CD14-positive monocyte (primary cell): ENCODE measurements around the gene METTL17. TPM values are rescaled to one million over a fixed set of nuclear protein-coding genes. Genes with fewer than 3 reads are reported as not detected.
A peak's percentile ranks its signal among the peaks of the same experiment; 100 is the strongest.

Experiments
- DNase-seq, 3 donors: peaks; one replicate each; pipeline ENCODE4 v3.0.0-alpha.2; 2011 to 2022
- H2AFZ ChIP-seq: 2 replicates; pipeline ENCODE4 v1.6.0; 2012; ENCODE audit warnings: mild to moderate bottlenecking, low read depth, low read length, inconsistent platforms; ENCODE audit not compliant: insufficient read depth, poor library complexity, severe bottlenecking
- H3K27ac ChIP-seq, 2 donors: 1 replicate in 1 of 2; 2 replicates in 1 of 2; pipeline ENCODE4 v1.5.1; 2012 to 2013; ENCODE audit warnings: low read length in 2 of 2, control low read depth in 1 of 2, inconsistent platforms in 1 of 2, low read depth in 1 of 2, mild to moderate bottlenecking in 1 of 2
- H3K27me3 ChIP-seq, 2 donors: one replicate each; pipeline versions ENCODE4 v1.6.0 to v1.6.1; 2011 to 2013; ENCODE audit warnings: low read length in 2 of 2; ENCODE audit not compliant: control insufficient read depth in 2 of 2, insufficient read depth in 2 of 2
- H3K36me3 ChIP-seq, 2 donors: replicated peaks in 1 of 2; 1 replicate in 1 of 2; 2 replicates in 1 of 2; pipeline versions ENCODE4 v1.5.1 to v1.6.1; 2012 to 2013; ENCODE audit warnings: low read length in 2 of 2, control low read depth in 1 of 2, inconsistent platforms in 1 of 2, mild to moderate bottlenecking in 1 of 2; ENCODE audit not compliant: insufficient read depth in 2 of 2, control insufficient read depth in 1 of 2
- H3K4me1 ChIP-seq, 2 donors: 1 replicate in 1 of 2; 2 replicates in 1 of 2; pipeline versions ENCODE4 v1.5.1 to v1.6.1; 2012 to 2013; ENCODE audit warnings: low read length in 2 of 2, control low read depth in 1 of 2, inconsistent platforms in 1 of 2, mild to moderate bottlenecking in 1 of 2, moderate library complexity in 1 of 2; ENCODE audit not compliant: insufficient read depth in 2 of 2, control insufficient read depth in 1 of 2
- H3K4me2 ChIP-seq: replicated peaks from 2 replicates; pipeline ENCODE3; 2012; ENCODE audit warnings: low read length, moderate library complexity, mild to moderate bottlenecking; ENCODE audit not compliant: poor library complexity, severe bottlenecking; ENCODE audit errors: extremely low read depth
- H3K4me3 ChIP-seq, 3 experiments: fragments of 200-600 bp in 1 of 3; sonication (generic) in 1 of 3; replicated peaks in 1 of 3; 1 replicate in 2 of 3; 2 replicates in 1 of 3; pipeline ENCODE4 v1.5.1; 2011 to 2013; ENCODE audit warnings: low read length in 3 of 3, mild to moderate bottlenecking in 3 of 3, control low read depth in 2 of 3, low read depth in 2 of 3, inconsistent platforms in 1 of 3, moderate library complexity in 1 of 3
- H3K79me2 ChIP-seq: 2 replicates; pipeline ENCODE4 v1.6.0; 2012; ENCODE audit warnings: mild to moderate bottlenecking, control low read depth, inconsistent platforms, low read length, moderate library complexity; ENCODE audit not compliant: insufficient read depth
- H3K9ac ChIP-seq: 2 replicates; pipeline ENCODE4 v1.6.0; 2017; ENCODE audit warnings: low read length, mild to moderate bottlenecking; ENCODE audit not compliant: insufficient read depth, poor library complexity, severe bottlenecking
- H3K9me3 ChIP-seq, 2 donors: replicated peaks in 1 of 2; 1 replicate in 1 of 2; 2 replicates in 1 of 2; pipeline versions ENCODE4 v1.5.1 to v1.6.1; 2012 to 2013; ENCODE audit warnings: low read length in 2 of 2, control low read depth in 1 of 2; ENCODE audit not compliant: control insufficient read depth in 1 of 2, insufficient read depth in 1 of 2
- H4K20me1 ChIP-seq: 2 replicates; pipeline ENCODE4 v1.6.0; 2012; ENCODE audit warnings: mild to moderate bottlenecking, low read length, control low read depth, moderate library complexity; ENCODE audit not compliant: insufficient read depth
- H3K27ac Mint-ChIP-seq, 7 donors: one replicate each; pipeline ENCODE4 v1.8.0; 2020; ENCODE audit warnings: mild to moderate bottlenecking in 7 of 7, mixed read lengths in 7 of 7, moderate library complexity in 6 of 7, inconsistent platforms in 2 of 7
- H3K27me3 Mint-ChIP-seq, 3 donors: one replicate each; pipeline ENCODE4 v1.8.0; 2021 to 2022; ENCODE audit warnings: low read depth in 3 of 3, mild to moderate bottlenecking in 3 of 3, mixed read lengths in 3 of 3, moderate library complexity in 3 of 3, inconsistent platforms in 1 of 3
- H3K36me3 Mint-ChIP-seq, 2 donors: one replicate each; pipeline ENCODE4 v1.8.0; 2020; ENCODE audit warnings: mixed read lengths in 2 of 2, inconsistent platforms in 1 of 2, mild to moderate bottlenecking in 1 of 2
- H3K4me1 Mint-ChIP-seq: one replicate; pipeline ENCODE4 v1.8.0; 2020; ENCODE audit warnings: mild to moderate bottlenecking, mixed read lengths
- H3K4me3 Mint-ChIP-seq, 2 donors: one replicate each; pipeline ENCODE4 v1.8.0; 2020; ENCODE audit warnings: mild to moderate bottlenecking in 2 of 2, mixed read lengths in 2 of 2, moderate library complexity in 1 of 2
- H3K9me3 Mint-ChIP-seq, 7 donors: one replicate each; pipeline ENCODE4 v1.8.0; 2020 to 2022; ENCODE audit warnings: mixed read lengths in 7 of 7, mild to moderate bottlenecking in 6 of 7, moderate library complexity in 6 of 7, inconsistent platforms in 2 of 7
- CTCF ChIP-seq: fragments of 200-600 bp; IDR thresholded peaks from one replicate; pipeline ENCODE4 v1.8.0; 2022; ENCODE audit warnings: antibody characterized with exemption, mild to moderate bottlenecking
- WGBS: methylation state at CpG from one replicate; pipeline ENCODE4 v1.1.5; 2013; ENCODE audit warnings: missing lambda C conversion rate; ENCODE audit not compliant: insufficient coverage; 5-methylcytosine and 5-hydroxymethylcytosine counted together
- intact Hi-C, 2 donors: fragments of 100-400 bp; cut with micrococcal nuclease; formaldehyde crosslinking; loops; one replicate each; pipeline versions ENCODE4 v1.15.0 to v1.15.1; 2023
- polyA plus RNA-seq, 3 donors: library from polyadenylated mRNA; depleted of rRNA in 1 of 3; unstranded in 2 of 3; stranded (reverse) in 1 of 3; fragments of 300-500 nt in 2 of 3; fragments of >200 nt in 1 of 3; fragmentation: Illumina TruSeq in 2 of 3; gene quantifications; 1 replicate in 2 of 3; 2 replicates in 1 of 3; pipeline ENCODE4 v1.2.3, GENCODE V29; 2012 to 2021

Gene METTL17
- polyA plus RNA-seq, 3 donors: 20.1 to 137 (median 21.1) TPM

GRCh38 chr14:21023174-21023573 lies 33.4 kb downstream of the METTL17 start:
- no peak overlapping the region for H3K27ac Mint-ChIP-seq
- no peak overlapping the region for H3K9ac ChIP-seq

GRCh38 chr14:21023817-21024584 lies 34.2 kb downstream of the METTL17 start:
- Mint-ChIP-seq H3K36me3 (peaks cover 0 to 6% of the 10 kb centered on the region in 2 donors), H3K4me1 (peaks cover 49% of the 10 kb centered on the region), H3K27me3 (peaks cover 41 to 49% (median 43%) of the 10 kb centered on the region in 3 donors), H3K27ac (peak overlapping the region in 3 of 7 donors; percentile 5 to 61 (median 27)), H3K4me3 (peak overlapping the region; percentile 75 to 92), H3K9me3 (peaks cover 0 to 3% (median 1%) of the 10 kb centered on the region in 7 donors)
- peak overlapping the region; percentile 80 for H3K4me2 ChIP-seq
- H3K27me3 ChIP-seq: peaks cover 15 to 37% of the 10 kb centered on the region in 2 donors
- intact Hi-C loops: no loop called here
- peaks cover 43 to 52% of the 10 kb centered on the region in 2 donors for H3K4me1 ChIP-seq
- H3K4me3 ChIP-seq: peak overlapping the region; percentile 40 to 71 (median 43)
- H2AFZ ChIP-seq: peak overlapping the region; percentile 69
- H3K9me3 ChIP-seq: peaks cover 2 to 4% of the 10 kb centered on the region in 2 donors
- no peak overlapping the region for H3K9ac ChIP-seq
- no peaks in the 10 kb centered on the region for H3K36me3 ChIP-seq
- H3K27ac ChIP-seq: no peak overlapping the region
- H4K20me1 ChIP-seq: no peaks in the 10 kb centered on the region
- DNase-seq: no peak
- H3K79me2 ChIP-seq: no peaks in the 10 kb centered on the region
- 72% methylated on average over 5 of the region's 17 CpGs for WGBS
- TF ChIP-seq CTCF: no peak

More at GRCh38 chr14:21023174-21023573, 33.4 kb downstream of the METTL17 start:
- intact Hi-C loops: no loop called here
- Mint-ChIP-seq H3K4me3 (peak overlapping the region in 1 of 2 donors; percentile 92), H3K27me3 (peaks cover 41 to 47% (median 46%) of the 10 kb centered on the region in 3 donors), H3K9me3 (peaks cover 0 to 3% (median 1%) of the 10 kb centered on the region in 7 donors), H3K4me1 (peaks cover 58% of the 10 kb centered on the region), H3K36me3 (peaks cover 0 to 6% of the 10 kb centered on the region in 2 donors)
- H3K4me2 ChIP-seq: peak overlapping the region; percentile 7
- H3K36me3 ChIP-seq: no peaks in the 10 kb centered on the region
- H3K9me3 ChIP-seq: peaks cover 2 to 4% of the 10 kb centered on the region in 2 donors
- peak overlapping the region in 1 of 2 donors; percentile 7 for H3K27ac ChIP-seq
- TF ChIP-seq CTCF: no peak
- peaks cover 51 to 61% of the 10 kb centered on the region in 2 donors for H3K4me1 ChIP-seq
- no CpG with 5 or more reads among the region's 7 CpGs for WGBS
- no peaks in the 10 kb centered on the region for H3K79me2 ChIP-seq
- peaks cover 15 to 37% of the 10 kb centered on the region in 2 donors for H3K27me3 ChIP-seq
- H4K20me1 ChIP-seq: no peaks in the 10 kb centered on the region
- no peak overlapping the region for H3K4me3 ChIP-seq
- no peak overlapping the region for H2AFZ ChIP-seq
- peak; percentile 38 to 58 (median 52) for DNase-seq
